ENCODE results near the gene SPON1.

- TF ChIP-seq CTCF (IDR thresholded peaks at IDR 0.05; ENCODE audit: low read length) (no peak), EZH2 (optimal IDR thresholded peaks at IDR 0.05; ENCODE audit: low read depth, low read length) (no peak), EZH2phosphoT487 (IDR thresholded peaks at IDR 0.05; ENCODE audit: low read length) (no peak)
Observed at GRCh38 chr11:14314127-14314526, 351.6 kb downstream of the SPON1 start.
